K562 (cell line): Measurements from ENCODE around the gene INPP4B. TPM values are rescaled to one million over a fixed set of nuclear protein-coding genes. Genes with fewer than 3 reads are reported as not detected.

Experiments used
- ATAC-seq: fragments of 200-7000 bp; cut with Tn5 transposase; 3 replicates; pipeline ENCODE4 v1.9.1; 2020; ENCODE audit warnings: moderate library complexity
- BruUV-seq: library from RNA; stranded (reverse); fragments of 400-500 nt; replicated peaks from 2 replicates; lab custom pipeline; 2021; lab: Mats Ljungman, UMichigan
- CTCF ChIA-PET: fragments of 300-600 bp; formaldehyde crosslinking; extraction: SDS; loops from one replicate; lab custom pipeline; 2021; ENCODE audit warnings: low intra/inter-chr PET ratio; lab: Yijun Ruan, JAX
- POLR2A ChIA-PET: fragments of 300-600, 350-650 bp; sonication (Branson Sonifier 250); formaldehyde crosslinking; extraction: SDS; loops from one replicate; lab custom pipeline; 2021; ENCODE audit warnings: antibody characterized with exemption, inconsistent platforms; lab: Yijun Ruan, JAX
- DNase-seq, 4 experiments: peaks; one replicate each; pipeline versions ENCODE4 v3.0.0 to v3.0.0-alpha.2; 2011 to 2018; ENCODE audit warnings: low spot score in 3 of 4, mixed read lengths in 3 of 4; ENCODE audit errors: extremely low read depth in 1 of 4
- FAIRE-seq: peaks from 2 replicates; lab custom pipeline; 2011; peaks lifted over from hg19 to GRCh38; lab: Jason Lieb, UNC
- H2AFZ ChIP-seq: 2 replicates; pipeline ENCODE4 v1.6.0; 2011; ENCODE audit warnings: low read depth, low read length, control low read depth, inconsistent platforms
- H3K27ac ChIP-seq: fragments of 200-600 bp; 3 replicates; pipeline ENCODE4 v1.8.0; 2011; ENCODE audit warnings: low read depth, mild to moderate bottlenecking, control low read depth, inconsistent platforms, low read length, moderate library complexity, mixed read lengths; ENCODE audit errors: extremely low read depth
- H3K27me3 ChIP-seq, 2 experiments: fragments of 300-600 bp in 1 of 2; 2 replicates in 1 of 2; 3 replicates in 1 of 2; pipeline versions ENCODE4 v1.6.0 to v1.8.0; 2011; ENCODE audit warnings: inconsistent platforms in 2 of 2, low read length in 2 of 2, mild to moderate bottlenecking in 1 of 2, mixed read lengths in 1 of 2, moderate library complexity in 1 of 2; ENCODE audit not compliant: control insufficient read depth in 2 of 2, insufficient read depth in 2 of 2
- H3K36me3 ChIP-seq: fragments of 300-600 bp; 3 replicates; pipeline ENCODE4 v1.8.0; 2011; ENCODE audit warnings: mild to moderate bottlenecking, low read length, inconsistent platforms; ENCODE audit not compliant: control insufficient read depth, insufficient read depth
- H3K4me1 ChIP-seq, 2 experiments: fragments of 200-600 bp in 1 of 2; replicated peaks in 1 of 2; 2 replicates in 1 of 2; 3 replicates in 1 of 2; pipeline versions ENCODE4 v1.5.1 to v1.8.0; 2011; ENCODE audit warnings: inconsistent platforms in 2 of 2, low read length in 2 of 2, mild to moderate bottlenecking in 1 of 2, mixed read lengths in 1 of 2, moderate library complexity in 1 of 2; ENCODE audit not compliant: control insufficient read depth in 2 of 2, insufficient read depth in 2 of 2
- H3K4me2 ChIP-seq: 2 replicates; pipeline ENCODE4 v1.6.1; 2011; ENCODE audit warnings: low read length, control low read depth, inconsistent platforms, mixed read lengths; ENCODE audit not compliant: insufficient read depth
- H3K4me3 ChIP-seq: fragments of 200-600 bp; sonication (generic), shearing (Covaris generic); 2 replicates; pipeline ENCODE4 v1.5.1; 2016; ENCODE audit warnings: control low read depth, inconsistent platforms
- H3K79me2 ChIP-seq: fragments of 200-600 bp; 3 replicates; pipeline ENCODE4 v1.8.0; 2011; ENCODE audit warnings: low read length, inconsistent platforms; ENCODE audit not compliant: control insufficient read depth, insufficient read depth
- H3K9ac ChIP-seq, 2 experiments: 2 replicates each; pipeline versions ENCODE4 v1.6.0 to v1.6.1; 2011; ENCODE audit warnings: low read depth in 2 of 2, low read length in 2 of 2, control low read depth in 1 of 2, inconsistent platforms in 1 of 2, mild to moderate bottlenecking in 1 of 2, mixed read lengths in 1 of 2; ENCODE audit not compliant: insufficient read depth in 1 of 2
- H3K9me1 ChIP-seq: one replicate; pipeline ENCODE4 v1.6.0; 2011; ENCODE audit warnings: inconsistent platforms, mild to moderate bottlenecking, low read length, moderate library complexity; ENCODE audit not compliant: control insufficient read depth, insufficient read depth
- H3K9me3 ChIP-seq: replicated peaks from 2 replicates; pipeline ENCODE4 v1.5.1; 2011; ENCODE audit warnings: low read depth, low read length, inconsistent platforms; ENCODE audit not compliant: control insufficient read depth, insufficient read depth
- H4K20me1 ChIP-seq: replicated peaks from 2 replicates; pipeline ENCODE4 v1.6.1; 2011; ENCODE audit warnings: low read length, inconsistent platforms, mixed read lengths; ENCODE audit not compliant: control insufficient read depth, insufficient read depth
- ETS2 ChIP-seq: IDR thresholded peaks from 2 replicates; pipeline ENCODE4 v1.6.1; 2016; ENCODE audit warnings: borderline replicate concordance, missing genetic modification characterization, mild to moderate bottlenecking, moderate library complexity, missing compliant biosample characterization; ENCODE audit not compliant: poor library complexity, severe bottlenecking
- KDM4B ChIP-seq, 2 experiments: fragments of 450-650 bp in 1 of 2; sonication (generic) in 1 of 2; IDR thresholded peaks; 2 replicates each; pipeline ENCODE4 v1.6.1; 2016 to 2017; ENCODE audit warnings: borderline replicate concordance in 2 of 2, antibody characterized with exemption in 1 of 2, low read depth in 1 of 2, mild to moderate bottlenecking in 1 of 2
- MCM2 ChIP-seq: fragments of 450-650 bp; IDR thresholded peaks from 2 replicates; pipeline ENCODE4 v1.6.1; 2017; ENCODE audit warnings: low read depth, mild to moderate bottlenecking
- MXD1 ChIP-seq: fragments of 250-450 bp; sonication (Bioruptor Pico); IDR thresholded peaks from 2 replicates; pipeline ENCODE4 v1.8.0; 2021; ENCODE audit warnings: borderline replicate concordance, mild to moderate bottlenecking, moderate library complexity; ENCODE audit not compliant: poor library complexity, severe bottlenecking
- NCOA2 ChIP-seq, 2 experiments: fragments of 450-650 bp; IDR thresholded peaks; 2 replicates each; pipeline ENCODE4 v1.6.1; 2018; ENCODE audit warnings: mild to moderate bottlenecking in 2 of 2, moderate library complexity in 1 of 2; ENCODE audit not compliant: partially characterized antibody in 2 of 2
- PML ChIP-seq: IDR thresholded peaks from 2 replicates; pipeline ENCODE4 v1.6.1; 2012; ENCODE audit warnings: low read length, inconsistent platforms
- WGBS: fragments of 100-300 bp; shearing (Covaris generic); methylation state at CpG from one replicate; pipeline ENCODE4 v1.1.6; 2016; ENCODE audit warnings: low coverage, mixed read lengths; ENCODE audit not compliant: insufficient coverage; ENCODE audit errors: missing lambda C conversion rate; 5-methylcytosine and 5-hydroxymethylcytosine counted together
- in situ Hi-C: fragments of 300-500 bp; cut with MboI; formaldehyde crosslinking; loops from 4 replicates; pipeline ENCODE4 v1.15.0; 2018; ENCODE audit warnings: inconsistent platforms, mixed read lengths
- intact Hi-C: fragments of 100-400 bp; cut with micrococcal nuclease; formaldehyde crosslinking; loops from 2 replicates; pipeline ENCODE4 v1.14.2; 2022
- polyA plus RNA-seq, 8 experiments: library from polyadenylated mRNA; depleted of rRNA in 4 of 8; stranded (reverse) in 5 of 8; unstranded in 3 of 8; fragments of >200 nt; fragmentation: Nextera tagmentation in 2 of 8; fragmentation: Illumina TruSeq in 1 of 8; extraction: Ambion mirVana in 2 of 8; extraction: Trizol in 1 of 8; gene quantifications; 2 replicates each; pipeline versions ENCODE4 v1.2.1 to v1.2.3, GENCODE V29; 2011 to 2014; ENCODE audit warnings: inconsistent platforms in 1 of 8, missing spikeins in 1 of 8
- total RNA-seq, 7 experiments: library from RNA; depleted of rRNA in 6 of 7; stranded (reverse); fragments of >200 nt in 6 of 7; fragmentation: Illumina TruSeq in 2 of 7; extraction: Trizol in 2 of 7; gene quantifications; 2 replicates each; pipeline versions ENCODE4 v1.2.1 to v1.2.3, GENCODE V29; 2011 to 2021; ENCODE audit warnings: low replicate concordance in 1 of 7

The INPP4B gene
- total and polyA plus RNA-seq, 9 of the 15 experiments (the other 6 are each of a cell fraction or from before 2014, with no cell fraction given), result 0.04 to 0.11 TPM; not detected in 7

GRCh38 chr4:142128529-142128928 is 717.6 kb downstream of the INPP4B start:
- Histone ChIP-seq H3K36me3 (no peaks in the 10 kb centered on the region), H3K79me2 (no peaks in the 10 kb centered on the region), H2AFZ (no peak overlapping the region), H3K9me3 (no peaks in the 10 kb centered on the region), H3K9ac (no peak overlapping the region), H3K4me3 (no peak overlapping the region), H3K4me2 (no peak overlapping the region), H3K9me1 (no peaks in the 10 kb centered on the region), H4K20me1 (no peaks in the 10 kb centered on the region), H3K27ac (no peak overlapping the region), H3K27me3 (no peaks in the 10 kb centered on the region), H3K4me1 (no peaks in the 10 kb centered on the region)
- DNase-seq (no peak), ATAC-seq (no peak), FAIRE-seq (no peak)
- ChIA-PET POLR2A (no interaction called here), CTCF (no interaction called here)
- no peak for TF ChIP-seq NCOA2 (IDR thresholded peaks at IDR 0.05; ENCODE audit: partially characterized antibody in 2 of 2)
- no peak for TF ChIP-seq PML
- TF ChIP-seq MXD1, result no peak
- TF ChIP-seq KDM4B (IDR thresholded peaks at IDR 0.05; ENCODE audit: borderline replicate concordance in 2 of 2, low read depth in 1 of 2), result no peak
- no peak for TF ChIP-seq MCM2
- no peak for TF ChIP-seq ETS2
- intact Hi-C loops (loop anchor here (5.0 to 10.0 kb wide), 2 partner anchors 714 to 1446 kb away; no protein-coding TSS in a partner anchor), in situ Hi-C loops (no loop called here)
- 3% methylated on average over 3 of the region's 3 CpGs for WGBS
- BruUV-seq, result no TSS peak
